DND-41 (cell line): Measurements from ENCODE around the gene TIMM8B.

ENCODE experiments used
- ATAC-seq: fragments of 200-7000 bp; cut with Tn5 transposase; 3 replicates; pipeline ENCODE4 v1.9.1; 2021; ENCODE audit warnings: low read depth; ENCODE audit not compliant: insufficient read depth
- DNase-seq: peaks from one replicate; pipeline ENCODE4 v3.0.0-alpha.2; 2020
- H2AFZ ChIP-seq: 2 replicates; pipeline ENCODE4 v1.6.0; 2012; ENCODE audit warnings: low read depth, low read length
- H3K27ac ChIP-seq: 2 replicates; pipeline ENCODE4 v1.5.1; 2012; ENCODE audit warnings: low read length, inconsistent platforms
- H3K27me3 ChIP-seq: fragments of 200-600 bp; sonication (generic); 2 replicates; pipeline ENCODE4 v1.6.0; 2012; ENCODE audit warnings: low read length, mild to moderate bottlenecking, inconsistent platforms; ENCODE audit not compliant: insufficient read depth, poor library complexity
- H3K36me3 ChIP-seq: 2 replicates; pipeline ENCODE4 v1.5.1; 2012; ENCODE audit warnings: low read length, inconsistent platforms; ENCODE audit not compliant: insufficient read depth
- H3K4me1 ChIP-seq: 2 replicates; pipeline ENCODE4 v1.5.1; 2012; ENCODE audit warnings: mild to moderate bottlenecking, low read length; ENCODE audit not compliant: insufficient read depth
- H3K4me2 ChIP-seq: 2 replicates; pipeline ENCODE4 v1.6.0; 2012; ENCODE audit warnings: mild to moderate bottlenecking, moderate library complexity, low read length, inconsistent platforms; ENCODE audit not compliant: insufficient read depth
- H3K4me3 ChIP-seq, 2 experiments: fragments of 200-600 bp in 1 of 2; shearing (Covaris generic) in 1 of 2; 2 replicates each; pipeline ENCODE4 v1.5.1; 2012 to 2016; ENCODE audit warnings: inconsistent platforms in 2 of 2, low read length in 2 of 2, mild to moderate bottlenecking in 2 of 2, low read depth in 1 of 2, moderate library complexity in 1 of 2
- H3K79me2 ChIP-seq: 2 replicates; pipeline ENCODE4 v1.6.0; 2012; ENCODE audit warnings: low read length, inconsistent platforms; ENCODE audit not compliant: insufficient read depth
- H3K9ac ChIP-seq: 2 replicates; pipeline ENCODE4 v1.6.0; 2012; ENCODE audit warnings: low read depth, mild to moderate bottlenecking, inconsistent platforms, low read length, moderate library complexity
- H3K9me3 ChIP-seq: 2 replicates; pipeline ENCODE4 v1.5.1; 2012; ENCODE audit warnings: low read length, moderate library complexity, mild to moderate bottlenecking, inconsistent platforms; ENCODE audit not compliant: insufficient read depth, severe bottlenecking
- H4K20me1 ChIP-seq: 2 replicates; pipeline ENCODE4 v1.6.0; 2012; ENCODE audit warnings: low read length; ENCODE audit not compliant: insufficient read depth
- EZH2 ChIP-seq: IDR thresholded peaks from 3 replicates; pipeline ENCODE4 v1.6.1; 2012; ENCODE audit warnings: borderline replicate concordance, low read depth, mild to moderate bottlenecking, moderate library complexity, low read length, inconsistent platforms; ENCODE audit not compliant: severe bottlenecking
- TF ChIP-seq, protein P1 (sequence below): IDR thresholded peaks from 2 replicates; pipeline ENCODE4 v1.5.1; 2012; ENCODE audit warnings: borderline replicate concordance, low read length, moderate library complexity, mild to moderate bottlenecking; ENCODE audit not compliant: poor library complexity, severe bottlenecking; ENCODE audit errors: extremely low read depth

Gene TIMM8B

DNA sequence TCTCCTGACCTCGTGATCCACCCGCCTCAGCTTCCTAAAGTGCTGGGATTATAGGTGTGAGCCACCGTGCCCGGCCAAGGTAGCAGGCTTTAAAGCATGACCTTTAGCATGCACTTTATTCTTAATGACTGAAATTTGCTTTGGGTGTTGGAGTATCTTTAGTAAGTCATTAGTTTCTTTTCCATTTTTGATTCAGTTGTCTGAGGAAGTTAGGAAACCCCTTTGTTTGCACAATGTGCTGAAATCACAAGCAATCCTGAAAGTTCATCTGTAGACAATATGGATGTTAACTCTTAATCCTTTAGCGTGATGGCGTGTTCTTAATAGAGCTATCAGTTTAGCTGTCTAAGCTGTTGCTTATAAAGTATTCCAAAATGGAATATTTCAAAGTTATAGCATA is 16.9 kb upstream of the TIMM8B start:
- Histone ChIP-seq H3K4me2 (no peak overlapping the region), H3K9me3 (no peaks in the 10 kb centered on the region), H3K27me3 (no peaks in the 10 kb centered on the region), H3K27ac (no peak overlapping the region), H3K4me3 (no peak overlapping the region), H3K4me1 (no peaks in the 10 kb centered on the region), H3K79me2 (no peaks in the 10 kb centered on the region), H3K9ac (no peak overlapping the region), H3K36me3 (no peaks in the 10 kb centered on the region), H4K20me1 (no peaks in the 10 kb centered on the region), H2AFZ (no peak overlapping the region)
- DNase-seq (no peak), ATAC-seq (no peak)
- TF ChIP-seq EZH2, result no peak
- TF ChIP-seq, protein P1, sequence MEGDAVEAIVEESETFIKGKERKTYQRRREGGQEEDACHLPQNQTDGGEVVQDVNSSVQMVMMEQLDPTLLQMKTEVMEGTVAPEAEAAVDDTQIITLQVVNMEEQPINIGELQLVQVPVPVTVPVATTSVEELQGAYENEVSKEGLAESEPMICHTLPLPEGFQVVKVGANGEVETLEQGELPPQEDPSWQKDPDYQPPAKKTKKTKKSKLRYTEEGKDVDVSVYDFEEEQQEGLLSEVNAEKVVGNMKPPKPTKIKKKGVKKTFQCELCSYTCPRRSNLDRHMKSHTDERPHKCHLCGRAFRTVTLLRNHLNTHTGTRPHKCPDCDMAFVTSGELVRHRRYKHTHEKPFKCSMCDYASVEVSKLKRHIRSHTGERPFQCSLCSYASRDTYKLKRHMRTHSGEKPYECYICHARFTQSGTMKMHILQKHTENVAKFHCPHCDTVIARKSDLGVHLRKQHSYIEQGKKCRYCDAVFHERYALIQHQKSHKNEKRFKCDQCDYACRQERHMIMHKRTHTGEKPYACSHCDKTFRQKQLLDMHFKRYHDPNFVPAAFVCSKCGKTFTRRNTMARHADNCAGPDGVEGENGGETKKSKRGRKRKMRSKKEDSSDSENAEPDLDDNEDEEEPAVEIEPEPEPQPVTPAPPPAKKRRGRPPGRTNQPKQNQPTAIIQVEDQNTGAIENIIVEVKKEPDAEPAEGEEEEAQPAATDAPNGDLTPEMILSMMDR, result no peak

DNA sequence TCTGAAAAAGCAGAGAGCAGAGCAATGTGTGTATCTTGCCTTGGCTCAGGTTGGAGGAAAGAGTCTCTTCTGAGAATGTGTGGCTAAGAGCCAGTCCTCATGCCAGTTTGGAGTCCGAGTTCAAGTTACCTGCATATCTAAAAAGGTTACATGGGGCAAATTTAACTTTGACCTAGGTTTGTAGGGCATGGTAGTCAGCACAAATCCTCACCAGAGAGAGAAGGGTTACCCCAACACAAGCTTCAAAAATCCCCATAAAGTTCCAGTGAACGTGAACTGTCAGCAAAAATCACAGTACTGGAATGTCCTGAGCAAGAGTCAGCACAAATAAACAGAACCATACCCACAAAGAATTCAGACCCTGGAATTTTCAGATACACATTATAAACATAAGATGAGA is 13.9 kb upstream of the TIMM8B start:
- H3K9ac ChIP-seq, result no peak overlapping the region

DNA sequence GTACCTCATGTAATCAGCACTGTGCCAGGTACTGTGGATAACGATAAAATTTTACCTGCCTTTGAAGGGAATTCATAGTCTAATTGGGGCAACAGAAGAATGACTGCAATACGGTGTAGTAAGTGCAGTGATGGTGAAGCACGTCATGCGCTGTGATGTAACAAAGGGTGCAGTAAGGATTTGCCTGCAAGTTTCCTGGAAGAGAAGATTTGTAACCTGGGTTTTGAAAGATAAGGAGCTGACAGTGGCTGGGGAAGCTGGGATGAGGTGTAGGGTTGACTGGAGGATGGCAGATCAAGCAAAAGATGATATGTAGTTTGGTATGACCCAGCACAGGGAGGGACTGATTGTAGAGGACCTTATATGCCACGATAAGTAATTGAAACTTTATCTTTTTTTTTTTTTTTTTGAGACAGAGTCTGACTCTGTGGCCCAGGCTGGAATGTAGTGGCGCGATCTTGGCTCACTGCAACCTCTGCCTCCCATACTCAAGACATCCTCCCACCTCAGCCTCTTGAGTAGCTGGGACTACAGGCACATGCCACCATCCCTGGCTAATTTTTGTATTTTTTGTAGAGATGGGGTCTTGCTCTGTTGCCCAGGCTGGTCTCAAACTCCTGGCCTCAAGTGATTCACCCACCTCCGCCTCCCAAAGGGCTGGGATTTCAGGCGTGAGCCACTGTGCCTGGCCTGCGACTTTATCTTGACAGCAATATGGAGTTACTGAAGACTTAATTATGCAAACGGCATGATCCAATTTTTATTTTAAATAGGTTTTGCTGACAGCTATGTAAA is 11.4 kb upstream of the TIMM8B start:
- ATAC-seq, result no peak
- no peak overlapping the region for H3K4me3 ChIP-seq
- H2AFZ ChIP-seq, result no peak overlapping the region
- H3K9me3 ChIP-seq, result no peaks in the 10 kb centered on the region
- no peaks in the 10 kb centered on the region for H4K20me1 ChIP-seq
- TF ChIP-seq, protein P1, result no peak
- no peak for TF ChIP-seq EZH2
- no peaks in the 10 kb centered on the region for H3K79me2 ChIP-seq
- H3K27me3 ChIP-seq, result no peaks in the 10 kb centered on the region
- peaks cover 24% of the 10 kb centered on the region; the same call in 1 of the 2 replicates for H3K36me3 ChIP-seq
- H3K9ac ChIP-seq, result no peak overlapping the region
- no peaks in the 10 kb centered on the region for H3K4me1 ChIP-seq
- DNase-seq, result no peak
- no peak overlapping the region for H3K27ac ChIP-seq
- H3K4me2 ChIP-seq, result no peak overlapping the region

More for the DNA sequence above, 13.9 kb upstream of the TIMM8B start:
- Histone ChIP-seq H3K4me3 (no peak overlapping the region), H3K4me1 (no peaks in the 10 kb centered on the region), H3K27me3 (no peaks in the 10 kb centered on the region), H3K36me3 (peaks cover 11% of the 10 kb centered on the region; the same call in 1 of the 2 replicates), H3K27ac (no peak overlapping the region), H2AFZ (no peak overlapping the region), H3K4me2 (no peak overlapping the region), H4K20me1 (no peaks in the 10 kb centered on the region), H3K9me3 (no peaks in the 10 kb centered on the region), H3K79me2 (no peaks in the 10 kb centered on the region)
- TF ChIP-seq, protein P1, result no peak
- DNase-seq (no peak), ATAC-seq (no peak)
